AG04450 (cell line): ENCODE data around the gene UGT1A4. TPM values are rescaled to one million over a fixed set of nuclear protein-coding genes. Genes with fewer than 3 reads are reported as not detected.

Experiments
- CTCF ChIA-PET: fragments of 300-600, 350-600 bp; formaldehyde crosslinking; extraction: SDS; loops from one replicate; lab custom pipeline; 2022; ENCODE audit warnings: antibody characterized with exemption, inconsistent platforms; lab: Charles Lee
- POLR2A ChIA-PET: fragments of 350-600 bp; formaldehyde crosslinking; extraction: SDS; loops from one replicate; lab custom pipeline; 2021; ENCODE audit warnings: antibody characterized with exemption, inconsistent platforms; lab: Yijun Ruan, JAX
- DNase-seq: peaks from one replicate; pipeline ENCODE4 v3.0.0-alpha.2; 2011; ENCODE audit warnings: low read depth, low spot score
- H3K27ac ChIP-seq: one replicate; pipeline ENCODE4 v1.5.1; 2012; ENCODE audit warnings: low read depth, low read length, control low read depth
- H3K27me3 ChIP-seq: one replicate; pipeline ENCODE4 v1.6.0; 2012; ENCODE audit warnings: low read length; ENCODE audit not compliant: control insufficient read depth, insufficient read depth
- H3K4me3 ChIP-seq: 2 replicates; pipeline ENCODE4 v1.5.1; 2011; ENCODE audit warnings: mild to moderate bottlenecking, low read depth, low read length, control low read depth
- H3K9me3 ChIP-seq: 2 replicates; pipeline ENCODE4 v1.5.1; 2012; ENCODE audit warnings: low read length; ENCODE audit not compliant: control insufficient read depth, insufficient read depth
- CTCF ChIP-seq: IDR thresholded peaks from 2 replicates; pipeline ENCODE4 v1.5.1; 2011; ENCODE audit warnings: low read depth, low read length, control low read depth, inconsistent platforms
- polyA plus RNA-seq: library from polyadenylated mRNA; depleted of rRNA; stranded (reverse); fragments of >200 nt; gene quantifications from 2 replicates; pipeline ENCODE4 v1.2.3, GENCODE V29; 2011

Gene UGT1A4
- polyA plus RNA-seq, 1 experiment, result not detected

DNA sequence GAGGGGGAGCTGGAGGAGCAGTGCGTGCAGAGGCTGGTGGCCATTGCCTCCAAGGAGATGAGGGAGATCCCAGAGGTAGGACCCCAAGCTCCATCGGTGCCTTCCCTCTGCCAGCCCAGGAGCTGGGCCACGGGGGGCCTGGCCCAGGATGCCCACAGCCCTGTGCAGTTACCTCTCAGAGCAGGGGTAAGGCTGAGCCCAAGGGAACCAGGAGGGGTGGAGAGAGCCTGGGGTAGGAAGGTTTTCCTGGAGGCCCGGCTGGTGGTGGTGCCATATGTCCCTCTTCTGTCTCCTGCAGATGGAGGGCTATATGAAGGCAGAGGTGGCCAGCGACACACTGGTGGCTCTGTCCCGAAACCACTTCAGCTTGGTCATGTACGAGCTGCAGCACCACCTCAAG is 71.0 kb downstream of the UGT1A4 start:
- POLR2A ChIA-PET, result no interaction called here
- TF ChIP-seq CTCF, result no peak
- H3K27me3 ChIP-seq, result peaks cover 6% of the 10 kb centered on the region
- no peak overlapping the region for H3K27ac ChIP-seq
- no peak overlapping the region for H3K4me3 ChIP-seq
- CTCF ChIA-PET, result no interaction called here
- H3K9me3 ChIP-seq, result peaks cover 5% of the 10 kb centered on the region; the same call in 1 of the 2 replicates
- DNase-seq, result no peak

- ChIA-PET CTCF (no interaction called here), POLR2A (no interaction called here)
- H3K4me3 ChIP-seq, result no peak overlapping the region
- no peak for DNase-seq
- peaks cover 5% of the 10 kb centered on the region; the same call in 1 of the 2 replicates for H3K9me3 ChIP-seq
- TF ChIP-seq CTCF, result no peak
- H3K27ac ChIP-seq, result no peak overlapping the region
- peaks cover 6% of the 10 kb centered on the region for H3K27me3 ChIP-seq
Observed at GRCh38 chr2:233791151-233791882, 72.8 kb downstream of the UGT1A4 start.

GRCh38 chr2:233791883-233792329 is 73.4 kb downstream of the UGT1A4 start:
- POLR2A ChIA-PET, result no interaction called here
- Histone ChIP-seq H3K27ac (no peak overlapping the region), H3K4me3 (no peak overlapping the region), H3K9me3 (peaks cover 5% of the 10 kb centered on the region; the same call in 1 of the 2 replicates), H3K27me3 (peaks cover 6% of the 10 kb centered on the region)
- CTCF ChIA-PET, result no interaction called here
- no peak for TF ChIP-seq CTCF
- DNase-seq, result no peak

- H3K27ac ChIP-seq, result no peak overlapping the region
- peaks cover 5% of the 10 kb centered on the region; the same call in 1 of the 2 replicates for H3K9me3 ChIP-seq
- peaks cover 6% of the 10 kb centered on the region for H3K27me3 ChIP-seq
- POLR2A ChIA-PET, result no interaction called here
- no peak for TF ChIP-seq CTCF
- no peak overlapping the region for H3K4me3 ChIP-seq
- CTCF ChIA-PET, result no interaction called here
- DNase-seq, result no peak
Observed at GRCh38 chr2:233792720-233793119, 74.2 kb downstream of the UGT1A4 start.

GRCh38 chr2:233793465-233794127 is 75.1 kb downstream of the UGT1A4 start:
- no peak for TF ChIP-seq CTCF
- Histone ChIP-seq H3K27ac (no peak overlapping the region), H3K4me3 (no peak overlapping the region), H3K9me3 (peaks cover 5% of the 10 kb centered on the region; the same call in 1 of the 2 replicates), H3K27me3 (peaks cover 10% of the 10 kb centered on the region)
- ChIA-PET POLR2A (no interaction called here), CTCF (no interaction called here)
- no peak for DNase-seq
